Naive thymus-derived CD4-positive, alpha-beta T cell (primary cell): ENCODE data around the gene PCDHGA11. TPM values are rescaled to one million over a fixed set of nuclear protein-coding genes. Genes with fewer than 3 reads are reported as not detected.

ENCODE experiments used
- polyA plus RNA-seq, 2 donors: library from polyadenylated mRNA; unstranded; fragments of 300-500 nt; fragmentation: Illumina TruSeq; gene quantifications; one replicate each; pipeline ENCODE4 v1.2.3, GENCODE V29; 2021
- total RNA-seq, 6 experiments: library from RNA in 5 of 6; stranded (reverse) in 5 of 6; gene quantifications; 1 replicate in 5 of 6; 2 replicates in 1 of 6; pipeline ENCODE4 v1.2.3 and lab custom pipeline; 2021 to 2026

The PCDHGA11 gene
- total and polyA plus RNA-seq, 7 experiments from 2014 or later: 0.16 to 0.29 (median 0.21) TPM; not detected in 3

Other genes starting within 250 kb of the PCDHGA11 start
Only the 30 nearest of the 37 such genes appear.
- not detected for gene PCDHB12, start 212.3 kb upstream of the PCDHGA11 start, total RNA-seq
- gene PCDHB12, start 212.3 kb upstream of the PCDHGA11 start, polyA plus RNA-seq: not detected
- gene PCDHB13, start 207.1 kb upstream of the PCDHGA11 start, total RNA-seq: under 1 TPM in 1 of 5 experiments, not detected in 4; 0.08 TPM
- gene PCDHB13, start 207.1 kb upstream of the PCDHGA11 start, polyA plus RNA-seq: not detected
- not detected for gene PCDHB14, start 197.7 kb upstream of the PCDHGA11 start, total RNA-seq
- gene PCDHB14, start 197.7 kb upstream of the PCDHGA11 start, polyA plus RNA-seq: not detected
- under 1 TPM in 1 of 5 experiments, not detected in 4; 0.24 TPM for gene PCDHB15, start 175.7 kb upstream of the PCDHGA11 start, total RNA-seq
- gene PCDHB15, start 175.7 kb upstream of the PCDHGA11 start, polyA plus RNA-seq: not detected
- gene SLC25A2, start 117.0 kb upstream of the PCDHGA11 start, total RNA-seq: 1 to 10 TPM in 1 of 5 experiments, under 1 TPM in 4; 0.27 to 1.1 (median 0.41) TPM
- gene SLC25A2, start 117.0 kb upstream of the PCDHGA11 start, polyA plus RNA-seq: under 1 TPM in 1 of 2 donors, not detected in 1; 0.34 TPM
- gene TAF7, start 100.3 kb upstream of the PCDHGA11 start, total RNA-seq: 100 to 1,000 TPM in 2 of 5 experiments, 10 to 100 TPM in 3; 64.5 to 115 (median 84.9) TPM
- gene TAF7, start 100.3 kb upstream of the PCDHGA11 start, polyA plus RNA-seq: 100 to 1,000 TPM; 240 to 242 TPM
- under 1 TPM; 0.08 to 0.54 (median 0.17) TPM for gene PCDHGA1, start 90.5 kb upstream of the PCDHGA11 start, total RNA-seq
- not detected for gene PCDHGA1, start 90.5 kb upstream of the PCDHGA11 start, polyA plus RNA-seq
- under 1 TPM in 4 of 5 experiments, not detected in 1; 0.10 to 0.15 (median 0.11) TPM for gene PCDHGA2, start 82.3 kb upstream of the PCDHGA11 start, total RNA-seq
- not detected for gene PCDHGA2, start 82.3 kb upstream of the PCDHGA11 start, polyA plus RNA-seq
- under 1 TPM in 1 of 5 experiments, not detected in 4; 0.24 TPM for gene PCDHGA3, start 77.2 kb upstream of the PCDHGA11 start, total RNA-seq
- gene PCDHGA3, start 77.2 kb upstream of the PCDHGA11 start, polyA plus RNA-seq: not detected
- under 1 TPM in 1 of 5 experiments, not detected in 4; 0.24 TPM for gene PCDHGB1, start 71.0 kb upstream of the PCDHGA11 start, total RNA-seq
- not detected for gene PCDHGB1, start 71.0 kb upstream of the PCDHGA11 start, polyA plus RNA-seq
- gene PCDHGA4, start 66.0 kb upstream of the PCDHGA11 start, total RNA-seq: under 1 TPM in 4 of 5 experiments, not detected in 1; 0.11 to 0.63 (median 0.18) TPM
- gene PCDHGA4, start 66.0 kb upstream of the PCDHGA11 start, polyA plus RNA-seq: under 1 TPM in 1 of 2 donors, not detected in 1; 0.20 TPM
- 1 to 10 TPM in 1 of 5 experiments, under 1 TPM in 3, not detected in 1; 0.24 to 1.3 (median 0.36) TPM for gene PCDHGB2, start 61.1 kb upstream of the PCDHGA11 start, total RNA-seq
- gene PCDHGB2, start 61.1 kb upstream of the PCDHGA11 start, polyA plus RNA-seq: not detected
- gene PCDHGA5, start 56.9 kb upstream of the PCDHGA11 start, total RNA-seq: under 1 TPM; 0.11 to 0.34 (median 0.24) TPM
- not detected for gene PCDHGA5, start 56.9 kb upstream of the PCDHGA11 start, polyA plus RNA-seq
- under 1 TPM; 0.24 to 0.59 (median 0.43) TPM for gene PCDHGB3, start 50.8 kb upstream of the PCDHGA11 start, total RNA-seq
- gene PCDHGB3, start 50.8 kb upstream of the PCDHGA11 start, polyA plus RNA-seq: under 1 TPM in 1 of 2 donors, not detected in 1; 0.13 TPM
- under 1 TPM; 0.24 to 0.70 (median 0.35) TPM for gene PCDHGA6, start 47.2 kb upstream of the PCDHGA11 start, total RNA-seq
- not detected for gene PCDHGA6, start 47.2 kb upstream of the PCDHGA11 start, polyA plus RNA-seq
- under 1 TPM in 4 of 5 experiments, not detected in 1; 0.13 to 0.30 (median 0.19) TPM for gene PCDHGA7, start 38.3 kb upstream of the PCDHGA11 start, total RNA-seq
- not detected for gene PCDHGA7, start 38.3 kb upstream of the PCDHGA11 start, polyA plus RNA-seq
- under 1 TPM in 4 of 5 experiments, not detected in 1; 0.08 to 0.27 (median 0.24) TPM for gene PCDHGB4, start 33.4 kb upstream of the PCDHGA11 start, total RNA-seq
- not detected for gene PCDHGB4, start 33.4 kb upstream of the PCDHGA11 start, polyA plus RNA-seq
- under 1 TPM; 0.08 to 0.17 (median 0.13) TPM for gene PCDHGA8, start 28.4 kb upstream of the PCDHGA11 start, total RNA-seq
- not detected for gene PCDHGA8, start 28.4 kb upstream of the PCDHGA11 start, polyA plus RNA-seq
- gene PCDHGB5, start 23.1 kb upstream of the PCDHGA11 start, total RNA-seq: under 1 TPM; 0.16 to 0.44 (median 0.42) TPM
- under 1 TPM; 0.09 to 0.49 TPM for gene PCDHGB5, start 23.1 kb upstream of the PCDHGA11 start, polyA plus RNA-seq
- under 1 TPM in 4 of 5 experiments, not detected in 1; 0.16 to 0.41 (median 0.22) TPM for gene PCDHGA9, start 18.3 kb upstream of the PCDHGA11 start, total RNA-seq
- not detected for gene PCDHGA9, start 18.3 kb upstream of the PCDHGA11 start, polyA plus RNA-seq
- under 1 TPM; 0.13 to 0.44 (median 0.19) TPM for gene PCDHGB6, start 13.0 kb upstream of the PCDHGA11 start, total RNA-seq
- under 1 TPM; 0.05 to 0.12 TPM for gene PCDHGB6, start 13.0 kb upstream of the PCDHGA11 start, polyA plus RNA-seq
- gene PCDHGA10, start 8.1 kb upstream of the PCDHGA11 start, total RNA-seq: under 1 TPM; 0.11 to 0.39 (median 0.24) TPM
- gene PCDHGA10, start 8.1 kb upstream of the PCDHGA11 start, polyA plus RNA-seq: under 1 TPM; 0.04 to 0.12 TPM
- under 1 TPM in 3 of 5 experiments, not detected in 2; 0.11 to 0.16 (median 0.13) TPM for gene PCDHGB7, start 3.4 kb upstream of the PCDHGA11 start, total RNA-seq
- gene PCDHGB7, start 3.4 kb upstream of the PCDHGA11 start, polyA plus RNA-seq: not detected
- gene PCDHGA12, start 9.5 kb downstream of the PCDHGA11 start, total RNA-seq: under 1 TPM in 1 of 5 experiments, not detected in 4; 0.32 TPM
- gene PCDHGA12, start 9.5 kb downstream of the PCDHGA11 start, polyA plus RNA-seq: not detected
- under 1 TPM; 0.15 to 0.76 (median 0.16) TPM for gene PCDHGC3, start 54.9 kb downstream of the PCDHGA11 start, total RNA-seq
- gene PCDHGC3, start 54.9 kb downstream of the PCDHGA11 start, polyA plus RNA-seq: under 1 TPM in 1 of 2 donors, not detected in 1; 0.14 TPM
- gene PCDHGC4, start 64.0 kb downstream of the PCDHGA11 start, total RNA-seq: under 1 TPM in 1 of 5 experiments, not detected in 4; 0.22 TPM
- not detected for gene PCDHGC4, start 64.0 kb downstream of the PCDHGA11 start, polyA plus RNA-seq
- under 1 TPM in 1 of 5 experiments, not detected in 4; 0.13 TPM for gene PCDHGC5, start 68.0 kb downstream of the PCDHGA11 start, total RNA-seq
- gene PCDHGC5, start 68.0 kb downstream of the PCDHGA11 start, polyA plus RNA-seq: not detected
- gene DIAPH1, start 197.9 kb downstream of the PCDHGA11 start, total RNA-seq: 100 to 1,000 TPM; 163 to 278 (median 173) TPM
- 100 to 1,000 TPM in 1 of 2 donors, 10 to 100 TPM in 1; 89.7 to 105 TPM for gene DIAPH1, start 197.9 kb downstream of the PCDHGA11 start, polyA plus RNA-seq
- gene HDAC3, start 215.8 kb downstream of the PCDHGA11 start, total RNA-seq: 10 to 100 TPM; 70.0 to 92.8 (median 79.0) TPM
- 100 to 1,000 TPM; 100 to 102 TPM for gene HDAC3, start 215.8 kb downstream of the PCDHGA11 start, polyA plus RNA-seq
- 10 to 100 TPM; 14.3 to 21.7 (median 17.5) TPM for gene RELL2, start 215.9 kb downstream of the PCDHGA11 start, total RNA-seq
- gene RELL2, start 215.9 kb downstream of the PCDHGA11 start, polyA plus RNA-seq: 1 to 10 TPM; 1.8 to 3.4 TPM